ENCODE measurements around the gene GMEB2. TPM values are rescaled to one million over a fixed set of nuclear protein-coding genes. Genes with fewer than 3 reads are reported as not detected.
A peak's percentile ranks its signal among the peaks of the same experiment; 100 is the strongest.

Gene GMEB2
- total RNA-seq, 1 donor from 2014 or later: 11.3 TPM

DNA sequence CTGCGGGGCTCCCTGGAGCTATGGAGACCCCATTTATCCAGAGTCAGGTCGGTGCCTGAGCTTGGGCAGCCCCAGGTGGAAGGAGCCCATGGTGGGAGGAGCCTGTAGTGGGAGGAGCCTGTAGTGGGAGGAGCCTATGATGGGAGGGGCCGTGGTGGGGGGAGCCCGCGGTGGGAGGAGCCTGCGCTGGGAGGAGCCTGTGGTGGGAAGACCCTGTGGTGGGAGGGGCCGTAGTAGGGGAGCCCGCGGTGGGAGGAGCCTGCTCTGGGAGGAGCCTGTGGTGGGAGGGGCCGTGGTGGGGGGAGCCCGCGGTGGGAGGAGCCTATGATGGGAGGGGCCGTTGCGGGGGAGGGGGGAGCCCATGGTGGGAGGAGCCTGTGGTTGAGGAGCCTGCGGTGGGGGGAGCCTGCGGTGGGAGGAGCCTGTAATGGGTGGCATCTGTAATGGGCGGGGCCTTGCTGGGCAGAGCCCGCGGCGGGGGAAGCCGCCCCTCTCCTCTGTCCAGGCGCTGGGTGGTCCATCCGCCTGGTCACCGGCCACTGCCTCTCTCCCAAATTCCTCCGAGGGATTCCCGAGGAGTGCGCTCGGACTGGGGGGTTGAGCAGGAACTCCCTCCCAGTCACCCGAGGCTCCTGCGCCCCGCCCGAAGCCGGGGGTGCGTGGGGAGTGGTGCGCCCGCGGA is 73.5 kb downstream of the GMEB2 start:
- DNase-seq: peak; percentile 87
- H3K27me3 ChIP-seq: peaks cover 5% of the 10 kb centered on the region
- peaks cover 1% of the 10 kb centered on the region for H3K36me3 ChIP-seq
- peak; percentile 92 for ATAC-seq
- H3K27ac ChIP-seq: no peak overlapping the region
- intact Hi-C loops (cut with DNase I): no loop called here
- peak overlapping the region; percentile 63 for H3K4me3 ChIP-seq
- TF ChIP-seq, protein P1, sequence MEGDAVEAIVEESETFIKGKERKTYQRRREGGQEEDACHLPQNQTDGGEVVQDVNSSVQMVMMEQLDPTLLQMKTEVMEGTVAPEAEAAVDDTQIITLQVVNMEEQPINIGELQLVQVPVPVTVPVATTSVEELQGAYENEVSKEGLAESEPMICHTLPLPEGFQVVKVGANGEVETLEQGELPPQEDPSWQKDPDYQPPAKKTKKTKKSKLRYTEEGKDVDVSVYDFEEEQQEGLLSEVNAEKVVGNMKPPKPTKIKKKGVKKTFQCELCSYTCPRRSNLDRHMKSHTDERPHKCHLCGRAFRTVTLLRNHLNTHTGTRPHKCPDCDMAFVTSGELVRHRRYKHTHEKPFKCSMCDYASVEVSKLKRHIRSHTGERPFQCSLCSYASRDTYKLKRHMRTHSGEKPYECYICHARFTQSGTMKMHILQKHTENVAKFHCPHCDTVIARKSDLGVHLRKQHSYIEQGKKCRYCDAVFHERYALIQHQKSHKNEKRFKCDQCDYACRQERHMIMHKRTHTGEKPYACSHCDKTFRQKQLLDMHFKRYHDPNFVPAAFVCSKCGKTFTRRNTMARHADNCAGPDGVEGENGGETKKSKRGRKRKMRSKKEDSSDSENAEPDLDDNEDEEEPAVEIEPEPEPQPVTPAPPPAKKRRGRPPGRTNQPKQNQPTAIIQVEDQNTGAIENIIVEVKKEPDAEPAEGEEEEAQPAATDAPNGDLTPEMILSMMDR (IDR thresholded peaks at IDR 0.05): no peak
- peaks cover 10% of the 10 kb centered on the region for H3K4me1 ChIP-seq
- no peaks in the 10 kb centered on the region for H3K9me3 ChIP-seq

DNA sequence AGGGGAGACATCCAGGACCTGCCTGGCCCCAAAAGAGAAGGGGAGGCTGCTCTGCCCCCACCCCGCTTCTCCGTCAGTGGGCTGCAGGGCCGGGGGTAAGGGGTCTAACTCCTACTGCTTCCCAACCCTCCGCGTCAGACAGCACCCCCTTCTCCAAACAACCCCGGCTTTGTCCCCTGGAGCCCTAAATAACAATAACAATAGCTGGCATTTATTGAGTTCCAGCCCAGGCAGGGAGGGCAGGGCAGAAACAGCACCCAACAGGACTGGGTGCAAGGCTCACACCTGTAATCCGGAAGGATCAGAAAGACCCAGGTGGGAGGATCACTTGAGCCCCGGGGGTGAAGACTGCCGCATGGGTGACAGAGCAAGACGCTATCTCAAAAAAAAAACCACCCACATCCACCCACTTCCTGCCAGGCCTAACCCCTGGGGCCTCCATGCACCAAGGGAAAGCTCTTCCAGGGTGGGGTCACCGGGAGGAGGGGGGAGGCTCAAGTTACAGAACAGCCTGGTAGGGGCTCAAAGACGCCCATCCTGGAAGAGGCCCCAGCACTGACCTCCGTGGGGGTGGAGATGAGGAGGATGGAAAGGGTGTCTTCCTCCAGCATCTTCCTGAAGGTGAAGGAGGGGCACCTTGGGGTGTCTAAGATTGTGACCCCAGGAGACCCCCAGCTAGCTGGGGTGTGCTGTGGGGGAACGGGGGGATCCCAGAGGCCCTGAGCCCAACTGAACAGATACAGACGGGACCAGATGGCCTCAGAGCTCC is 74.2 kb downstream of the GMEB2 start:
- no peak for DNase-seq
- H3K27ac ChIP-seq: no peak overlapping the region
- no peaks in the 10 kb centered on the region for H3K36me3 ChIP-seq
- peaks cover 12% of the 10 kb centered on the region for H3K27me3 ChIP-seq
- ATAC-seq: no peak
- intact Hi-C loops (cut with DNase I): no loop called here
- no peaks in the 10 kb centered on the region for H3K9me3 ChIP-seq
- TF ChIP-seq, protein P1 (IDR thresholded peaks at IDR 0.05): no peak
- no peak overlapping the region for H3K4me3 ChIP-seq
- peaks cover 10% of the 10 kb centered on the region for H3K4me1 ChIP-seq

DNA sequence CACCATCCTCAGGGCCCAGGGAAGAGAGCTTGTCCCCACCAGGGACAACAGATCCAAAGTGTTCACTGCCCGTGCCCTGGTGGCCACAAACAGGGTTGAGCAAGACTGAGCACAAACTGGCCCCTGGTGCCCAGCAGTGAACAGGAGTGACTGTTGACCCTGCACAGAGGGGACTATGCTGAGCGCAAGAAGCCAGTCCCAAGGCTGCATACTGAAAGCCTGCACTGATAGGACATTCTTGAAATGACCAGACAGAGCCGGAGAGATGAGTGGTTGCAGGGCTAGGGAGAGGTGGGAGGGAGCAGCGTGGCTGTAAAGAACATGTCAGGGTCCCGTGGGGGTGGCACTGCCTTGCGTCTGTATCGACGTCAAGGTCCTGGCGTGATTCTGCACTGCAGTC is 75.8 kb downstream of the GMEB2 start:
- Histone ChIP-seq H3K36me3 (no peaks in the 10 kb centered on the region), H3K27me3 (peaks cover 23% of the 10 kb centered on the region)
- TF ChIP-seq, protein P1 (IDR thresholded peaks at IDR 0.05): no peak

DNA sequence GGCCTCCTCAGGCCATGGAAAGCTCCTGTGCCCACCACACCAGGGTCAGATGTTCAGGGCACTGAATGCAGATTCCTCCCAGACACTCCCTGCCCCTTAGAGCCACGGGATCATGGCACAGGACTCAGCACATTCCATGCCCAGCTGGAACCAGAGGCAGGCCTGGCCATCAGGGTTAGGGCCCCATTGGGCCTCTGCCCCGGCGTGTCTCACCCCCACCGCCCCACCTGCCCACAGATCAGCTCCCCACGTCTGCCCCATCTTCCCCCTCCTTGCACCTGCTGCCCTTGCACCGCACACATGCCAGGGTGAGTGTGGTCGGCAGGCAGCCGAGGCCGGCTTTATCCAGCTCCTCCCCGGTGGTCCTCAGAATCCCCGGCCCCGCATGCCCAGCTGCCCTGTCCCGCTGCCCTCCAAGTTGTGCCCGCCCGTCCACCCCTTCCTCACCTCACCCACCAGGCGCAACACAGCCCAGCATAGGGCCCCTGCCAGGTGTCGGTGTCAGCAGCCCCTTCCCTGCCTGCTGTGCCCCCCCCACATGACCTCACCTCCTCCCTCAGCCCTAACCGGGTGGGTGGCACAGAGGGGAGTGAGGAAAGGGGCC is 77.1 kb downstream of the GMEB2 start:
- intact Hi-C loops (cut with DNase I): no loop called here
- Histone ChIP-seq H3K9me3 (no peaks in the 10 kb centered on the region), H3K27ac (no peak overlapping the region), H3K36me3 (no peaks in the 10 kb centered on the region), H3K27me3 (peaks cover 25% of the 10 kb centered on the region), H3K4me1 (peaks cover 10% of the 10 kb centered on the region), H3K4me3 (no peak overlapping the region)
- TF ChIP-seq, protein P1 (IDR thresholded peaks at IDR 0.05): no peak
- DNase-seq (no peak), ATAC-seq (no peak)

More for the DNA sequence above, 75.8 kb downstream of the GMEB2 start:
- intact Hi-C loops (cut with DNase I): no loop called here
- H3K4me1 ChIP-seq: peaks cover 10% of the 10 kb centered on the region
- H3K9me3 ChIP-seq: no peaks in the 10 kb centered on the region
- H3K27ac ChIP-seq: no peak overlapping the region
- ATAC-seq: no peak
- DNase-seq: no peak
- H3K4me3 ChIP-seq: no peak overlapping the region

DNA sequence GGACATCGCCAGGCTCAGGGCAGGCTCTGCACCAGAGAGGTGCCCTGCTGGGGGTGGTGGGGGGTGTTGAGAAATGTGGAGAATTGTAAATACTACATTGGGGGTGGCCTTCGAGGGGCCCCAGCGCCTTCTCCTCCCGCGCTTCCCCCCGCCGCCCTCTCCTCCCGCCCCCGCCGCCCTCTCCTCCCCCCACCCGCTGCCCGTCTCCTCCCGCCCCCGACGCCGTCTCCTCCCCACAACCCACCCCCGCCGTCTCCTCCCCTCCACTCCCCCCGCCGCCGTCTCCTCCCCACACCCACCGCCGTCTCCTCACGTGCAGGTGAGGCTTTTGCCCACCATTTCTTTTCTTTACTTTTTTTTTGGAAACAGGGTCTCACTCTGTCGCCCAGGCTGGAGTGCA is 77.9 kb downstream of the GMEB2 start:
- Histone ChIP-seq H3K27ac (no peak overlapping the region), H3K4me3 (no peak overlapping the region), H3K36me3 (no peaks in the 10 kb centered on the region), H3K4me1 (peaks cover 6% of the 10 kb centered on the region), H3K9me3 (no peaks in the 10 kb centered on the region), H3K27me3 (peaks cover 27% of the 10 kb centered on the region)
- no peak for ATAC-seq
- no peak for DNase-seq
- intact Hi-C loops (cut with DNase I): no loop called here
- TF ChIP-seq, protein P1 (IDR thresholded peaks at IDR 0.05): no peak
